MM.1S (cell line): Measurements from ENCODE around the gene KIAA1755.

Experiments used
- CTCF ChIP-seq: fragments of 300-600 bp; sonication (generic); IDR thresholded peaks from 2 replicates; pipeline ENCODE4 v1.5.1; 2016; ENCODE audit warnings: antibody characterized with exemption, low read length, mixed read lengths
- EZH2 ChIP-seq: fragments of 300-600 bp; sonication (generic); optimal IDR thresholded peaks from 2 replicates; pipeline ENCODE3; 2017; ENCODE audit warnings: low read depth, mild to moderate bottlenecking, antibody characterized with exemption, low read length, mixed read lengths

GRCh38 chr20:38187517-38187916 is 73.0 kb downstream of the KIAA1755 start:
- no peak for TF ChIP-seq EZH2
- TF ChIP-seq CTCF, result no peak
